Epithelial cell of proximal tubule (primary cell): ENCODE measurements around the gene YJU2. TPM values are rescaled to one million over a fixed set of nuclear protein-coding genes. Genes with fewer than 3 reads are reported as not detected.
A peak's percentile ranks its signal among the peaks of the same experiment; 100 is the strongest.
"Not testable (repeated sequence)": the region's sequence is repeated elsewhere in the genome, so short reads cannot be mapped to it uniquely, and the experiment has no call there.

Experiments used
- DNase-seq: peaks from one replicate; pipeline ENCODE4 v3.0.0-alpha.2; 2011; ENCODE audit warnings: low read depth
- H3K4me3 ChIP-seq: 2 replicates; pipeline ENCODE4 v1.5.1; 2011; ENCODE audit warnings: low read depth, mild to moderate bottlenecking, low read length
- CTCF ChIP-seq: conservative IDR thresholded peaks from 2 replicates; pipeline ENCODE4 v1.5.1; 2012; ENCODE audit warnings: low read depth, mild to moderate bottlenecking, low read length
- total RNA-seq: library from RNA; depleted of rRNA; stranded (reverse); fragments of >200 nt; gene quantifications from 2 replicates; pipeline ENCODE4 v1.2.3, GENCODE V29; 2015

YJU2 gene
- total RNA-seq, 1 donor from 2014 or later: 34.3 TPM

- no peak for TF ChIP-seq CTCF
- no peak for DNase-seq
- no peak overlapping the region for H3K4me3 ChIP-seq
Measured at GRCh38 chr19:4228765-4229178, 18.1 kb upstream of the YJU2 start.

- peak; percentile 13 for DNase-seq
- no peak for TF ChIP-seq CTCF
- H3K4me3 ChIP-seq: peak within 1 kb of the TSS; percentile 24
Measured at GRCh38 chr19:4229179-4229931, 17.5 kb upstream of the YJU2 start, which contains the start of gene EBI3. Gene EBI3, plus strand, starts transcription at chr19:4229523. Its CDS starts 28 bp downstream, at chr19:4229551.

- not testable (repeated sequence) for H3K4me3 ChIP-seq, DNase-seq
Measured at GRCh38 chr19:4230237-4230636, 16.6 kb upstream of the YJU2 start.

GRCh38 chr19:4231521-4231920 lies 15.4 kb upstream of the YJU2 start:
- DNase-seq, H3K4me3 ChIP-seq: not testable (repeated sequence)

GRCh38 chr19:4232139-4232538 lies 14.7 kb upstream of the YJU2 start:
- not testable (repeated sequence) for H3K4me3 ChIP-seq, DNase-seq

GRCh38 chr19:4232614-4233281 lies 14.1 kb upstream of the YJU2 start:
- no peak for DNase-seq
- no peak overlapping the region for H3K4me3 ChIP-seq
- no peak for TF ChIP-seq CTCF

- H3K4me3 ChIP-seq: no peak overlapping the region
- no peak for DNase-seq
- TF ChIP-seq CTCF: peak; percentile 88
Measured at GRCh38 chr19:4233282-4233853, 13.5 kb upstream of the YJU2 start.

- no peak for DNase-seq
Measured at GRCh38 chr19:4234142-4234861, 12.6 kb upstream of the YJU2 start.

More at GRCh38 chr19:4234142-4234861, 12.6 kb upstream of the YJU2 start:
- no peak overlapping the region for H3K4me3 ChIP-seq
- no peak for TF ChIP-seq CTCF
